ENCODE data around the gene DRAP1. TPM values are rescaled to one million over a fixed set of nuclear protein-coding genes. Genes with fewer than 3 reads are reported as not detected.

The DRAP1 gene
- total RNA-seq, 4 donors from 2014 or later: 96.7 to 146 (median 110) TPM

GRCh38 chr11:65968600-65969482 lies 49.6 kb downstream of the DRAP1 start:
- TF ChIP-seq, protein P1, sequence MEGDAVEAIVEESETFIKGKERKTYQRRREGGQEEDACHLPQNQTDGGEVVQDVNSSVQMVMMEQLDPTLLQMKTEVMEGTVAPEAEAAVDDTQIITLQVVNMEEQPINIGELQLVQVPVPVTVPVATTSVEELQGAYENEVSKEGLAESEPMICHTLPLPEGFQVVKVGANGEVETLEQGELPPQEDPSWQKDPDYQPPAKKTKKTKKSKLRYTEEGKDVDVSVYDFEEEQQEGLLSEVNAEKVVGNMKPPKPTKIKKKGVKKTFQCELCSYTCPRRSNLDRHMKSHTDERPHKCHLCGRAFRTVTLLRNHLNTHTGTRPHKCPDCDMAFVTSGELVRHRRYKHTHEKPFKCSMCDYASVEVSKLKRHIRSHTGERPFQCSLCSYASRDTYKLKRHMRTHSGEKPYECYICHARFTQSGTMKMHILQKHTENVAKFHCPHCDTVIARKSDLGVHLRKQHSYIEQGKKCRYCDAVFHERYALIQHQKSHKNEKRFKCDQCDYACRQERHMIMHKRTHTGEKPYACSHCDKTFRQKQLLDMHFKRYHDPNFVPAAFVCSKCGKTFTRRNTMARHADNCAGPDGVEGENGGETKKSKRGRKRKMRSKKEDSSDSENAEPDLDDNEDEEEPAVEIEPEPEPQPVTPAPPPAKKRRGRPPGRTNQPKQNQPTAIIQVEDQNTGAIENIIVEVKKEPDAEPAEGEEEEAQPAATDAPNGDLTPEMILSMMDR (IDR thresholded peaks at IDR 0.05 in 4 of 5, conservative IDR thresholded peaks at IDR 0.05 in 1 of 5): peak in 4 of 5 experiments; percentile 30 to 48 (median 32)
- no peak for TF ChIP-seq POLR2A (IDR thresholded peaks at IDR 0.05)
- no peak overlapping the region for H3K4me3 ChIP-seq
- H3K27ac ChIP-seq: peak overlapping the region; percentile 78 to 86 (median 82)
- intact Hi-C loops (cut with DNase I; ENCODE audit: low total_unique reads): loop anchor here (1.0 kb wide), 1 partner anchor 20 kb away; no protein-coding TSS in a partner anchor
- peak; percentile 98 for ATAC-seq
- H3K4me1 ChIP-seq: peaks cover 25 to 26% of the 10 kb centered on the region in 2 donors
- in situ Hi-C loops (cut with MboI; ENCODE audit: low sequenced_read_pairs in 4 of 4): loop anchor here in 1 of 4 donors (10.0 kb wide), 1 partner anchor 84 kb away; the partner anchor contains the start of gene FIBP
- H3K36me3 ChIP-seq: peaks cover 0 to 64% of the 10 kb centered on the region in 2 donors
- H3K9me3 ChIP-seq: no peaks in the 10 kb centered on the region
- DNase-seq: peak; percentile 57 to 76
- H3K27me3 ChIP-seq: no peaks in the 10 kb centered on the region

Other genes starting within 250 kb of the DRAP1 start
- gene KAT5, start 207.2 kb upstream of the DRAP1 start, total RNA-seq: 10 to 100 TPM; 40.0 to 69.4 (median 50.0) TPM
- 100 to 1,000 TPM in 1 of 4 donors, 10 to 100 TPM in 3; 36.5 to 101 (median 62.4) TPM for gene RNASEH2C, start 198.6 kb upstream of the DRAP1 start, total RNA-seq
- 10 to 100 TPM; 20.3 to 42.5 (median 29.7) TPM for gene AP5B1, start 138.4 kb upstream of the DRAP1 start, total RNA-seq
- gene OVOL1, start 132.4 kb upstream of the DRAP1 start, total RNA-seq: under 1 TPM in 1 of 4 donors, not detected in 3; 0.15 TPM
- under 1 TPM in 1 of 4 donors, not detected in 3; 0.11 TPM for gene SNX32, start 85.5 kb upstream of the DRAP1 start, total RNA-seq
- gene CFL1, start 61.2 kb upstream of the DRAP1 start, total RNA-seq: 100 to 1,000 TPM; 153 to 371 (median 251) TPM
- 10 to 100 TPM; 26.4 to 44.9 (median 34.8) TPM for gene MUS81, start 59.0 kb upstream of the DRAP1 start, total RNA-seq
- gene EFEMP2, start 46.6 kb upstream of the DRAP1 start, total RNA-seq: 10 to 100 TPM; 20.6 to 24.1 (median 22.9) TPM
- gene CTSW, start 39.6 kb upstream of the DRAP1 start, total RNA-seq: under 1 TPM in 3 of 4 donors, not detected in 1; 0.20 to 0.49 (median 0.32) TPM
- gene FIBP, start 31.0 kb upstream of the DRAP1 start, total RNA-seq: 10 to 100 TPM; 39.6 to 79.3 (median 53.0) TPM
- gene CCDC85B, start 28.8 kb upstream of the DRAP1 start, total RNA-seq: 10 to 100 TPM; 25.4 to 81.3 (median 42.4) TPM
- gene FOSL1, start 19.0 kb upstream of the DRAP1 start, total RNA-seq: 1 to 10 TPM in 3 of 4 donors, under 1 TPM in 1; 0.36 to 9.3 (median 5.2) TPM
- gene C11orf68, start 364 bp upstream of the DRAP1 start, total RNA-seq: 10 to 100 TPM; 20.8 to 30.7 (median 23.9) TPM
- not detected for gene TSGA10IP, start 26.1 kb downstream of the DRAP1 start, total RNA-seq
- gene SART1, start 42.3 kb downstream of the DRAP1 start, total RNA-seq: 10 to 100 TPM; 12.0 to 55.2 (median 33.3) TPM
- gene EIF1AD, start 82.7 kb downstream of the DRAP1 start, total RNA-seq: 10 to 100 TPM; 29.3 to 39.8 (median 35.4) TPM
- gene BANF1, start 83.1 kb downstream of the DRAP1 start, total RNA-seq: 100 to 1,000 TPM in 1 of 4 donors, 10 to 100 TPM in 3; 57.4 to 126 (median 72.1) TPM
- 1 to 10 TPM in 2 of 4 donors, under 1 TPM in 1, not detected in 1; 0.71 to 6.0 (median 3.1) TPM for gene CST6, start 92.6 kb downstream of the DRAP1 start, total RNA-seq
- gene CATSPER1, start 107.1 kb downstream of the DRAP1 start, total RNA-seq: not detected
- under 1 TPM in 1 of 4 donors, not detected in 3; 0.12 TPM for gene GAL3ST3, start 129.7 kb downstream of the DRAP1 start, total RNA-seq
- gene SF3B2, start 132.9 kb downstream of the DRAP1 start, total RNA-seq: 100 to 1,000 TPM in 3 of 4 donors, 10 to 100 TPM in 1; 92.9 to 186 (median 124) TPM
- 10 to 100 TPM in 3 of 4 donors, 1 to 10 TPM in 1; 6.6 to 20.4 (median 16.9) TPM for gene PACS1, start 150.8 kb downstream of the DRAP1 start, total RNA-seq